ENCODE data around the gene ADAP2. TPM values are rescaled to one million over a fixed set of nuclear protein-coding genes. Genes with fewer than 3 reads are reported as not detected.
A peak's percentile ranks its signal among the peaks of the same experiment; 100 is the strongest.
"Not testable (repeated sequence)": the region's sequence is repeated elsewhere in the genome, so short reads cannot be mapped to it uniquely, and the experiment has no call there.

Gene ADAP2
- total and polyA plus RNA-seq, 8 donors: 1.8 to 28.7 (median 8.0) TPM; not detected in 1

DNA sequence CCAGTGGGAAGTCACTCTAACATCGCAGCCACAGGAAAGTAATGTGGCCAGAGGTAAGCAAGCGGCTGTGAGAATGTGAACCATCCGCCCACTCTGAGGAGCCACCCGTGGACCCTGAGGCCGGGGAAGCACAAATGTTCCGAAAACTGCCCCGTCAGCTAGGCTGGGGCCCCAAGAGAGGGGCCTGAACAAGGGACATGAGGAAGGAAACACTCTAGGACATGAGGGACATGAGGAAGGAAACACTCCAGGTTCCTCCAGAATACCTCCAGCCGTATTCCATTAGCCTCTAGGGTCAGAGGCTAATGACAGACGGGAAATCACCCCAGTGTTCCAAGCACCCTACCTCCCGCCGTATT, 16.0 kb upstream of the ADAP2 start:
- DNase-seq: peak in 1 of 2 donors; percentile 34
- intact Hi-C loops (cut with DNase I; ENCODE audit: low total_unique reads): no loop called here

DNA sequence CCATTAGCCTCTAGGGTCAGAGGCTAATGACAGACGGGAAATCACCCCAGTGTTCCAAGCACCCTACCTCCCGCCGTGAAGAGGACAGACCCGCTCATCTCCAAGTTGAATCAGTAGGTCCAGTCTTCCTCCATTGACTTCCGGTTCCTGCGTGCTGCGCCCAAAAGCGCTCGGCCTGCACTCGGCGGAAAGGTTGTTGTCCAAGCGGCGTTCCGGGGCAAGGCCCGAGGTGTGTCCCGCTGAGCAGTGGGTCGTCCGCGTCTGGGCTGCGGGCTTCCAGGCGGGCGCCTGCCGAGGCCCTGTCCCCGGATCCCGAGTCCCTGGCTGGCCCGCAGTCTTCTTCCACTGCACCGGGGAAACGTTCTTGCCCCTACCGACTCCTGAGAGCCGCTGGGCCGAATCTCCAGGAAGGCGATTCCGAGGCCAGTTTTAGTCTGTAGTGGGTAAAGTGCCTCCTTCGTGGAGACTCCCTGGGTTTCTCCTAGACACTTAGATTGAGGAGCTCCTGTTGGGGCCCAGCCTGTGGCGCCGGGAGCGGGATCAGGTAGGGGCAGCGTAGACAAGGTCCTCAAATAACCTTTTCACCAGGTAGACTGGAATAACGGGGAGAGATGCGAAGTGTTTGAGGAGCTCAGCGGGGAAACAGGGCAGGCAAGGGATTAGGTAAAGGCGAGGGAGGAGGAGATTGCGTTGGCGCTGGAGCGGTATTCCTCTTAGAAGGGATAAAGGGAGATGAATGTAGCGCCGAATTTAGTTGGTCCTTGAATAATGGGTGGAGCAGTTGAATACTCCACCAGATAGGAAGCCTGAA, 15.4 kb upstream of the ADAP2 start, which contains the start of gene TEFM:
TSS of gene TEFM (minus strand) at position 138 of the 811 bp plus-strand sequence. CDS start at position 98, 40 bp downstream.
- Histone ChIP-seq H3K9me3 (no peaks in the 10 kb centered on the region), H3K27ac (peak within 1 kb of the TSS; percentile 90 to 92 (median 91)), H3K27me3 (no peaks in the 10 kb centered on the region), H3K4me3 (peak within 1 kb of the TSS; percentile 73 to 96 (median 82)), H3K4me1 (peaks cover 12 to 37% (median 24%) of the 10 kb centered on the region in 4 donors), H3K36me3 (peaks cover 0 to 24% (median 19%) of the 10 kb centered on the region in 4 donors)
- DNase-seq: peak; percentile 91 to 96
- 0% methylated on average over 23 to 47 of the region's 47 CpGs for WGBS, 5 donors
- no peak for TF ChIP-seq EP300 (IDR thresholded peaks at IDR 0.05)
- TF ChIP-seq, protein P1, sequence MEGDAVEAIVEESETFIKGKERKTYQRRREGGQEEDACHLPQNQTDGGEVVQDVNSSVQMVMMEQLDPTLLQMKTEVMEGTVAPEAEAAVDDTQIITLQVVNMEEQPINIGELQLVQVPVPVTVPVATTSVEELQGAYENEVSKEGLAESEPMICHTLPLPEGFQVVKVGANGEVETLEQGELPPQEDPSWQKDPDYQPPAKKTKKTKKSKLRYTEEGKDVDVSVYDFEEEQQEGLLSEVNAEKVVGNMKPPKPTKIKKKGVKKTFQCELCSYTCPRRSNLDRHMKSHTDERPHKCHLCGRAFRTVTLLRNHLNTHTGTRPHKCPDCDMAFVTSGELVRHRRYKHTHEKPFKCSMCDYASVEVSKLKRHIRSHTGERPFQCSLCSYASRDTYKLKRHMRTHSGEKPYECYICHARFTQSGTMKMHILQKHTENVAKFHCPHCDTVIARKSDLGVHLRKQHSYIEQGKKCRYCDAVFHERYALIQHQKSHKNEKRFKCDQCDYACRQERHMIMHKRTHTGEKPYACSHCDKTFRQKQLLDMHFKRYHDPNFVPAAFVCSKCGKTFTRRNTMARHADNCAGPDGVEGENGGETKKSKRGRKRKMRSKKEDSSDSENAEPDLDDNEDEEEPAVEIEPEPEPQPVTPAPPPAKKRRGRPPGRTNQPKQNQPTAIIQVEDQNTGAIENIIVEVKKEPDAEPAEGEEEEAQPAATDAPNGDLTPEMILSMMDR (IDR thresholded peaks at IDR 0.05): peak in 1 of 7 experiments; percentile 10
- peak in 1 of 4 donors; percentile 21 for TF ChIP-seq POLR2A (IDR thresholded peaks at IDR 0.05)
- TF ChIP-seq POLR2AphosphoS5 (IDR thresholded peaks at IDR 0.05): peak; percentile 67 to 91 (median 88)
- intact Hi-C loops (cut with DNase I; ENCODE audit: low total_unique reads): no loop called here

More for the DNA sequence above, 16.0 kb upstream of the ADAP2 start:
- peaks cover 0 to 29% (median 24%) of the 10 kb centered on the region in 4 donors for H3K36me3 ChIP-seq
- no peaks in the 10 kb centered on the region for H3K9me3 ChIP-seq
- WGBS, 5 donors: 0 to 1% (median 1%) methylated on average over 11 of the region's 11 CpGs
- H3K4me1 ChIP-seq: peaks cover 12 to 38% (median 24%) of the 10 kb centered on the region in 4 donors
- H3K27ac ChIP-seq: peak overlapping the region; percentile 90 to 92 (median 91)
- no peaks in the 10 kb centered on the region for H3K27me3 ChIP-seq
- TF ChIP-seq, protein P1 (IDR thresholded peaks at IDR 0.05): no peak
- no peak for TF ChIP-seq POLR2AphosphoS5 (IDR thresholded peaks at IDR 0.05)
- TF ChIP-seq EP300 (IDR thresholded peaks at IDR 0.05): no peak
- TF ChIP-seq POLR2A (IDR thresholded peaks at IDR 0.05): no peak
- peak overlapping the region; percentile 73 to 96 (median 82) for H3K4me3 ChIP-seq

DNA sequence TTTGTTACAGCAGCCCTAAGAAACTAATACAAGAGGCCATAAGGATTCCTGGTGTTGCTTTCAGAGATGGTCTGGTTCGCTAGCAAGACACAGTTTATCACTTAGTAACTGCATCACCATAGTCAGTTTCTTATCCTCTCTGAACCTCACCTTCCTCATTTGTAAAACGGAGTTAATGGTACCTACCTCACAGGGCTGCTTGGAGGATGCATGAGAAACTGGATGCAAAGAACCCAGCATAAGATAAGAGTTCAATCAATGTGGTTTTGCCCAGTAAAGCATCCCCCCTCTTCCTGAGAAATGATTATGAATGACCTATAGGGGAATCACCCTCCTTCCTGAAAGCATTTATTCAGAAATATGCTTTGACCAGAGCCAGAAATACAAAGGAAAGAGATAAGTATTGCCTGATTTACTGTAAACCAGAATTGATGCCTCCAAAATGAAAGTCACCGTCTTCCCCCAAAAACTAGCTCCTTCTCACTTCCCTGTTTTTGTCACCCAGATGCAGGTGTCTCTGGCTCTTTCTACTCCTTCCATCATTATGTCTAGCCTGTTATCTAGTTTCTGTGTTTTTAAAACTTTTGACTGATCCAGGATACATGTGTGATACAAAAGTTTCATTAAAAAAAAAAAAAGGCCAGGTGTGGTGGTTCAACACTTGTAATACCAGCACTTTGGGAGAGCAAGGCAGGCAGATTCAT, 12.9 kb upstream of the ADAP2 start:
- Histone ChIP-seq H3K27me3 (no peaks in the 10 kb centered on the region), H3K27ac (no peak overlapping the region), H3K9me3 (no peaks in the 10 kb centered on the region), H3K36me3 (peaks cover 0 to 4% (median under 1%) of the 10 kb centered on the region in 4 donors), H3K4me3 (no peak overlapping the region), H3K4me1 (peaks cover 12 to 31% (median 24%) of the 10 kb centered on the region in 4 donors)
- 83 to 95% (median 88%) methylated on average over 3 of the region's 3 CpGs for WGBS, 5 donors
- TF ChIP-seq POLR2A (IDR thresholded peaks at IDR 0.05) (no peak), POLR2AphosphoS5 (IDR thresholded peaks at IDR 0.05) (no peak), EP300 (IDR thresholded peaks at IDR 0.05) (no peak)
- TF ChIP-seq, protein P1 (IDR thresholded peaks at IDR 0.05): no peak
- DNase-seq: no peak
- intact Hi-C loops (cut with DNase I; ENCODE audit: low total_unique reads): no loop called here

DNA sequence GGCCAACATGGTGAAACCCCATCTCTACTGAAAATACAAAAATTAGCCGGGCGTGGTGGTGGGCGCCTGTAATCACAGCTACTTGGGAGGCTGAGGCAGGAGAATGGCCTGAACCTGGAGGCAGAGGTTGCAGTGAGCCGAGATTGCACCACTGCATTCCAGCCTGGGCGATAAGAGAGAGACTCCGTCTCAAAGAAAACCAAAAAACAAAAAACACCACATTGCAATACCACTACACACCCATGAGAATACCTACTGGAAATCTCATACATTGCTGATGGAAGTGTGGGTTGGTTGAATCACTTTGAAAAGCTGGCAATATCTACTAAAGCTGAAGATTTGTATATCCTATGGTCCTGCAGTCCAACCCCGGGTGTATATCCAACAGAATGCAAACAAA, 11.6 kb upstream of the ADAP2 start:
- H3K4me1 ChIP-seq: peaks cover 8 to 19% (median 16%) of the 10 kb centered on the region in 4 donors
- intact Hi-C loops (cut with DNase I; ENCODE audit: low total_unique reads); H3K27ac ChIP-seq; H3K36me3 ChIP-seq; DNase-seq; H3K9me3 ChIP-seq; H3K4me3 ChIP-seq; H3K27me3 ChIP-seq: not testable (repeated sequence)
- WGBS, 5 donors: 89 to 97% (median 93%) methylated on average over 7 of the region's 7 CpGs

Data from stomach (tissue), 9 donors.